ENCODE data around the gene PCDH19. TPM values are rescaled to one million over a fixed set of nuclear protein-coding genes. Genes with fewer than 3 reads are reported as not detected.
A peak's percentile ranks its signal among the peaks of the same experiment; 100 is the strongest.
"Not testable (repeated sequence)": the region's sequence is repeated elsewhere in the genome, so short reads cannot be mapped to it uniquely, and the experiment has no call there.

PCDH19 gene
- 1 to 10 TPM in 1 of 2 donors, under 1 TPM in 1; 0.91 to 1.6 TPM for total RNA-seq

GRCh38 chrX:100409610-100410590, at the start of gene PCDH19:
PCDH19 (minus strand) TSS chrX:100410273; CDS start chrX:100408597, 1,676 bp downstream.
- no peaks in the 10 kb centered on the region for H3K4me1 ChIP-seq (replicated peaks)
- 1% methylated on average over 35 of the region's 91 CpGs for WGBS
- no peak for TF ChIP-seq CTCF (IDR thresholded peaks at IDR 0.05)
- TF ChIP-seq POLR2A (IDR thresholded peaks at IDR 0.05) = peak; percentile 10
- TF ChIP-seq POLR2AphosphoS5 (IDR thresholded peaks at IDR 0.05) = peak; percentile 11
- H3K9me3 ChIP-seq = no peaks in the 10 kb centered on the region
- no peaks in the 10 kb centered on the region for H3K36me3 ChIP-seq
- H3K27me3 ChIP-seq (replicated peaks; ENCODE audit: insufficient read depth) = no peaks in the 10 kb centered on the region
- peak within 1 kb of the TSS; percentile 6 to 18 for H3K4me3 ChIP-seq
- DNase-seq (ENCODE audit: low spot score) = peak; percentile 13
- intact Hi-C loops (cut with DNase I) = no loop called here
- H3K27ac ChIP-seq = no peak within 1 kb of the TSS

GRCh38 chrX:100449696-100450608, 39.9 kb upstream of the PCDH19 start:
- 91% methylated on average over 8 of the region's 15 CpGs for WGBS
- TF ChIP-seq CTCF (IDR thresholded peaks at IDR 0.05) (no peak), POLR2AphosphoS5 (IDR thresholded peaks at IDR 0.05) (no peak), POLR2A (IDR thresholded peaks at IDR 0.05) (no peak)
- H3K27me3 ChIP-seq (replicated peaks; ENCODE audit: insufficient read depth) = no peaks in the 10 kb centered on the region
- H3K4me1 ChIP-seq (replicated peaks) = no peaks in the 10 kb centered on the region
- H3K27ac ChIP-seq = no peak overlapping the region
- DNase-seq (ENCODE audit: low spot score) = no peak
- intact Hi-C loops (cut with DNase I) = no loop called here
- no peaks in the 10 kb centered on the region for H3K36me3 ChIP-seq
- H3K4me3 ChIP-seq = no peak overlapping the region
- no peaks in the 10 kb centered on the region for H3K9me3 ChIP-seq

GRCh38 chrX:100447655-100448397, 37.8 kb upstream of the PCDH19 start:
- WGBS = 2% methylated on average over 6 of the region's 6 CpGs
- Histone ChIP-seq H3K4me1 (replicated peaks) (no peaks in the 10 kb centered on the region), H3K36me3 (no peaks in the 10 kb centered on the region), H3K27me3 (replicated peaks; ENCODE audit: insufficient read depth) (no peaks in the 10 kb centered on the region), H3K27ac (no peak overlapping the region), H3K9me3 (no peaks in the 10 kb centered on the region), H3K4me3 (no peak overlapping the region)
- intact Hi-C loops (cut with DNase I) = no loop called here
- TF ChIP-seq CTCF (IDR thresholded peaks at IDR 0.05) (peak; percentile 19 to 48 (median 34)), POLR2A (IDR thresholded peaks at IDR 0.05) (no peak), POLR2AphosphoS5 (IDR thresholded peaks at IDR 0.05) (no peak)
- no peak for DNase-seq (ENCODE audit: low spot score)

GRCh38 chrX:100445593-100445992, 35.5 kb upstream of the PCDH19 start:
- TF ChIP-seq POLR2A (IDR thresholded peaks at IDR 0.05) (no peak), CTCF (IDR thresholded peaks at IDR 0.05) (no peak), POLR2AphosphoS5 (IDR thresholded peaks at IDR 0.05) (no peak)
- Histone ChIP-seq H3K9me3 (no peaks in the 10 kb centered on the region), H3K4me3 (no peak overlapping the region), H3K36me3 (no peaks in the 10 kb centered on the region), H3K27ac (no peak overlapping the region), H3K27me3 (replicated peaks; ENCODE audit: insufficient read depth) (no peaks in the 10 kb centered on the region), H3K4me1 (replicated peaks) (no peaks in the 10 kb centered on the region)
- no peak for DNase-seq (ENCODE audit: low spot score)
- intact Hi-C loops (cut with DNase I) = no loop called here

GRCh38 chrX:100441321-100441720, 31.2 kb upstream of the PCDH19 start:
- DNase-seq (ENCODE audit: low spot score); H3K4me3 ChIP-seq; H3K36me3 ChIP-seq; H3K27ac ChIP-seq; H3K27me3 ChIP-seq (replicated peaks; ENCODE audit: insufficient read depth); intact Hi-C loops (cut with DNase I); H3K9me3 ChIP-seq; H3K4me1 ChIP-seq (replicated peaks): not testable (repeated sequence)
- whole genome bisulfite sequencing = 89% methylated on average over 7 of the region's 7 CpGs

Measured in prostate gland (tissue), 2 donors.